Measurements from ENCODE around the gene CDKAL1. TPM values are rescaled to one million over a fixed set of nuclear protein-coding genes. Genes with fewer than 3 reads are reported as not detected.
"Not testable (repeated sequence)": the region's sequence is repeated elsewhere in the genome, so short reads cannot be mapped to it uniquely, and the experiment has no call there.

CDKAL1 gene
- total RNA-seq, 1 donor, result 20.0 TPM

DNA sequence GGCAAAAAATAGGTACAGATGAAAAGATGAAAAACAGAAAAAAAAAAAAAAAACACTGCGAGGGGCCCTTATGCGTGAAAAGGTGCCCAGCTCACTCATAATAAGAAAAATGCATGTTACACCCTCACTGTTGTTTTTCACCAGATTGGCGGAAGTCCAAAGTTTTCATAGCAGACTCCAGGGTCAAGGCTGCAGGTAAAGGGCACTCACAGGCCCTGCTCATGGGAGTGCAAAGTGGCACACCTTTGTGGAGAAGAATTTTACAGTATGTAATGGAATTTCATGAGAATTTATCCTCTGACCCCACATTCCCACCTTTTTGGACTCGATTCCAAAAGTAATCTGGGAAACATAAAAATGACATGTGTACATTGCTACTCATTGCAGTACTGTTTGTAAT lies 108.2 kb downstream of the CDKAL1 start:
- TF ChIP-seq, protein P1, sequence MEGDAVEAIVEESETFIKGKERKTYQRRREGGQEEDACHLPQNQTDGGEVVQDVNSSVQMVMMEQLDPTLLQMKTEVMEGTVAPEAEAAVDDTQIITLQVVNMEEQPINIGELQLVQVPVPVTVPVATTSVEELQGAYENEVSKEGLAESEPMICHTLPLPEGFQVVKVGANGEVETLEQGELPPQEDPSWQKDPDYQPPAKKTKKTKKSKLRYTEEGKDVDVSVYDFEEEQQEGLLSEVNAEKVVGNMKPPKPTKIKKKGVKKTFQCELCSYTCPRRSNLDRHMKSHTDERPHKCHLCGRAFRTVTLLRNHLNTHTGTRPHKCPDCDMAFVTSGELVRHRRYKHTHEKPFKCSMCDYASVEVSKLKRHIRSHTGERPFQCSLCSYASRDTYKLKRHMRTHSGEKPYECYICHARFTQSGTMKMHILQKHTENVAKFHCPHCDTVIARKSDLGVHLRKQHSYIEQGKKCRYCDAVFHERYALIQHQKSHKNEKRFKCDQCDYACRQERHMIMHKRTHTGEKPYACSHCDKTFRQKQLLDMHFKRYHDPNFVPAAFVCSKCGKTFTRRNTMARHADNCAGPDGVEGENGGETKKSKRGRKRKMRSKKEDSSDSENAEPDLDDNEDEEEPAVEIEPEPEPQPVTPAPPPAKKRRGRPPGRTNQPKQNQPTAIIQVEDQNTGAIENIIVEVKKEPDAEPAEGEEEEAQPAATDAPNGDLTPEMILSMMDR (IDR thresholded peaks at IDR 0.05; ENCODE audit: insufficient read depth, low read length), result no peak
- no peak overlapping the region for H3K4me3 ChIP-seq (ENCODE audit: low read depth, low read length)
- DNase-seq (ENCODE audit: low read depth), result no peak

DNA sequence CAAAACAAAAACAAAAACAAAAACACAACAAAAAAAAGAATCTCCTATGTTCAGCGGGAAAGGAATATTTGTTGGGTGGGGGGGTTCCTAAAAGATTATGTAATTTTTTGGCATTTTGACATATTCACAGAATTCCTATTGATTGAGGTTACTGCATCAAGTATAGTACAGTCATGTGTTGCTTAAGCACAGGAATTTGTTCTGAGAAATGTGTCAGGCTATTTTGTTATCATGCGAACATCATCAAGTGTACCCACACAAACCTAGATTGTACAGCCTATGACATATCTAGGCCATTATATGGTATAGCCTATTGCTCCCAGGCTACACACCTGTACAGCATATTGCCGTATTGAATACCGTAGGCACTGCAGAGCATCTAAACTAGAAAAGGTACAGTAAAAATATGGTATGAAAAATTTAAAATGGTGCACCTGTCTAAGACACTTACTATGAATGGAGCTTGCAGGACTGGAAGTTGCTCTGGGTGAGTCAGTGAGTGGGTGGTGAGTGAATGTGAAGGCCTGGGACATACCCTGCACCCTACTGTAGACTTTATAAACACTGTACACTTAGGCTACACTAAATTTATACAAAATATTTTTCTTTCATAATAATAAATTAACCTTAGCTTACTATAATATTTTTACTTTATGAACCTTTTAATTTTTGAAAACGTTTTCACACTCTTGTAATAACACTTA lies 110.6 kb downstream of the CDKAL1 start:
- TF ChIP-seq, protein P1 (IDR thresholded peaks at IDR 0.05; ENCODE audit: insufficient read depth, low read length), result no peak
- H3K4me3 ChIP-seq (ENCODE audit: low read depth, low read length), result no peak overlapping the region
- DNase-seq (ENCODE audit: low read depth), result no peak

DNA sequence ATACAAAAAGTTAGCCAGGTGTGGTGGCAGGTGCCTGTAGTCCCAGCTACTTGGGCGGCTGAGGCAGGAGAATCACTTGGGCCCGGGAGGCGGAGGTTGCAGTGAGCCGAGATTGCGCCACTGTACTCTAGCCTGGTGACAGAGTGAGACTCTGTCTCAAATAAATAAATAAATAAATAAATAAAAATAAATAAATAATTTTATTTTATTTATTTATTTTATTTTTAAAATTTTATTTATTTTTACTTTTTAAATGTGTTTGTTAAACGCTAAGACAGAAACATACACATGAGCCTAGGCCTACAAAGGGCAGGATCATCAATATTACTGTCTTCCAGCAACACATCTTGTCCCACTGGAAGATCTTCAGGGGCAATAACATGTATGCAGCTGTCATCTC lies 111.3 kb downstream of the CDKAL1 start:
- not testable (repeated sequence) for H3K4me3 ChIP-seq (ENCODE audit: low read depth, low read length); DNase-seq (ENCODE audit: low read depth)

DNA sequence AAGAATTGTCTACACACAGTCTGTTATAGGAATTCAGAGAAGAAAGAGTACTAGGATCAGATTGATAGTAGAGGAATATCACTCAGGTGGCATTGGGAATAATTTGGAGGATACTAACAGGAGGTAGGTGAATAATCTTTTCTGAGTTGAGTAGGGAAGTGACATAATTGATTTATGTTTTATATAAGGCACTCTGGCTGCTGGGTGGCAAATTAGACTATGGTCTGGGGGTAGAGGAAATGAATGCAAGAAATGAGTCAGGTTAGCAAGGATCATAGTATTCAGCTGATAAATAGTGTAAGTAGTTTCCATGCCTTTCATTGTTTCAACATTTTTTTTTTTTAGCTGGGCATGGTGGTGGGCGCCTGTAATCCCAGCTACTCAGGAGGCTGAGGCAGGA lies 113.3 kb downstream of the CDKAL1 start:
- H3K4me3 ChIP-seq (ENCODE audit: low read depth, low read length), result no peak overlapping the region
- no peak for DNase-seq (ENCODE audit: low read depth)
- TF ChIP-seq, protein P1 (IDR thresholded peaks at IDR 0.05; ENCODE audit: insufficient read depth, low read length), result no peak

DNA sequence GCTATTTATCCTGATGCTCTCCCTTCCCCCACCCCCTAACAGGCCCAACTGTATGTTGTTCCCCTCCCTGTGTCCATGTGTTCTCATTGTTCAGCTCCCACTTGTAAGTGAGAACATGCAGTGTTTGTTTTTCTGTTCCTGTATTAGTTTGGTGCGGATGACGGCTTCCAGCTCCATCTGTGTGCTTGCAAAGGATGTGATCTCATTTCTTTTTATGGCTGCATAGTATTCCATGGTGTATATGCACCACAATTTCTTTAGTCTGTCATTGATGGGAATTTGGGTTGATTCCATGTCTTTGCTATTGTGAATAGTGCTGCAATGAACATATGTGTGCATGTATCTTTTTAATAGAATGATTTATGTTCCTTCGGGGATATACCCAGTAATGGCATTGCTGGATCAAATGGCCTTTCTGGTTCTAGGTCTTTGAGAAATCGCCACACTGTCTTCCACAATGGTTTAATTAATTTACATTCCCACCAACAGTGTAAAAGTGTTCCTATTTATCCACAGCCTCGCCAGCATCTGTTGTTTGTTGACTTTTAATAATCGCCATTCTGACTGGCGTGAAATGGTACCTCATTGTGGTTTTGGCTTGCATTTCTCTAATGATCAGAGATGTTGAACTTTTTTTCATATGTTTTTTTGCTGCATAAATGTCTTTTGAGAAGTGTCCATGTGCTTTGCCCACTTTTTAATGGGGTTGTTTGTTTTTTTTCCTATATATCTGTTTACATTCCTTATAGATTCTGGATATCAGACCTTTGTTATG lies 115.6 kb downstream of the CDKAL1 start:
- not testable (repeated sequence) for H3K4me3 ChIP-seq (ENCODE audit: low read depth, low read length); DNase-seq (ENCODE audit: low read depth)

DNA sequence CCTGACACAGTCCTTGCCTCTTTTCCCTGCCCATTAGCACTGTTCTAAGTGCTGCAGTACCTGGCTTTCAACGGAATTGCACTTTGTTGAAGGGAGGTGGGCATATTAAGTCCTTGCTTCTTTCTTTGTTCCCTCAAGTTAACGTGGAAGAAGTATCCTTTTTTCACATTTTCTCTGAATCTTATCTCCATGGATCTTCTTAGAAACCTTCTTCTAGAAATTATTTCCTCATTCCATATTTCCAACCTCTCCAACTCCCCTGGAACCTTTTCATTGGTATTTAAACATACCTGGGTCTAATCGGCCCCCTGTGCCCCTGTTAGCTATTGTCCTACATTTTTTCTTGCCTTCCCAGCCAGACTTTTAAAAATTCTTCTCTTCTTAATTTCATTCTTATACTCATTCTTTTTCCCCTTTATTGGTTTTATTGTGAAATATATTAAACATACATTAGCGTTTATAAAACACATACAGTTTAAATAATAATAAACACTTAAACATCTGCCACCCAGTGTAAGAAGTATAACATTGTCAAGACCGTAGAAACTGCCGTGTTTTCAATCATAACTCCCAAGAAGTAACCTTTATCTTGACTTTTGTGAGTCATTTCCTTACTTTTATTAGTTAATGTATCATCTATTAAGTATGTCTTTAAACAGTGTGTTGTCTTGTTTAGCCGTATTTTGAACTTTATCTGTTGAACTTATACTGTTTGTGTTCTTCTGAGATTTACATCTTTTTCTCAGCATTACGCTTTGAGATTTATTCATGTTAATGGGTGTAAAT lies 118.2 kb downstream of the CDKAL1 start:
- DNase-seq (ENCODE audit: low read depth), result peak; percentile 38
- H3K4me3 ChIP-seq (ENCODE audit: low read depth, low read length), result no peak overlapping the region
- TF ChIP-seq, protein P1 (IDR thresholded peaks at IDR 0.05; ENCODE audit: insufficient read depth, low read length), result no peak

DNA sequence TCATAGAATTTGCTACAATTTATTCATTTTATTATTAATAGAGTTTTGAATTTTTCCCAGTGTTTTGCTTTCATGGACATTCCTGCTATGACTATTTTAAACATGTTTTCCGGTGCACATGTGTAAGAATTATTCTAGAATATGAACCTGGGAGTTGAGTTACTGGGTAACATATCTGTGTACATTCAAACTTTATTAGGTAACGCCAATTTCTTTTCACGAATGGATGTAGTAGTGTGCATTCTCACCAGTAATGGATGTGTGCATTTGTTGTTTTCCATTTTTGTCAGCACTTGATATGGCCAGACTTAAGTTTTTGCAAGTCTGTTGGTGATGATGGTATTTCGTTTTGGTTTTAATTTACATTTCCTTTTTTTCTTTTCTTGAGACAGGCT lies 118.8 kb downstream of the CDKAL1 start:
- TF ChIP-seq, protein P1 (IDR thresholded peaks at IDR 0.05; ENCODE audit: insufficient read depth, low read length), result no peak
- no peak for DNase-seq (ENCODE audit: low read depth)

More for the DNA sequence above, 118.8 kb downstream of the CDKAL1 start:
- no peak overlapping the region for H3K4me3 ChIP-seq (ENCODE audit: low read depth, low read length)
